ENCODE measurements around the gene CEACAM7. TPM values are rescaled to one million over a fixed set of nuclear protein-coding genes. Genes with fewer than 3 reads are reported as not detected.

Gene CEACAM7
- total RNA-seq, 5 donors from 2014 or later (not counting 1 experiment from before 2014, with no cell fraction given) = not detected

- H3K9me3 Mint-ChIP-seq = peaks cover 0 to 5% (median 0%) of the 10 kb centered on the region in 3 donors
- peak overlapping the region; percentile 10 to 95 for H3K27ac Mint-ChIP-seq
- H3K27me3 Mint-ChIP-seq = peaks cover 34 to 48% of the 10 kb centered on the region in 2 donors
- no peak for DNase-seq
- peaks cover 4% of the 10 kb centered on the region for H3K36me3 Mint-ChIP-seq
- no peaks in the 10 kb centered on the region for H3K9me3 ChIP-seq
- ATAC-seq (replicated peaks in 1 of 4) = no peak
- ChIA-PET CTCF (no interaction called here), POLR2A (no interaction called here)
- WGBS (ENCODE audit: insufficient coverage) = no CpG with 5 or more reads among the region's 2 CpGs
- peaks cover 25 to 36% (median 35%) of the 10 kb centered on the region in 3 donors for H3K4me1 Mint-ChIP-seq
- H3K4me3 Mint-ChIP-seq = no peak overlapping the region
- H3K36me3 ChIP-seq (ENCODE audit: control insufficient read depth in 2 of 2, extremely low read depth in 1 of 2, insufficient read depth in 1 of 2, low read length in 1 of 2) = no peaks in the 10 kb centered on the region
- H3K27me3 ChIP-seq (replicated peaks in 1 of 2; ENCODE audit: control insufficient read depth in 2 of 2, extremely low read depth in 1 of 2, insufficient read depth in 2 of 2, low read length in 1 of 2) = peaks cover 0 to 16% of the 10 kb centered on the region in 2 experiments
- H3K4me3 ChIP-seq (ENCODE audit: control insufficient read depth in 1 of 2, extremely low read depth in 1 of 2, low read length in 1 of 2) = no peak overlapping the region
- H3K4me1 ChIP-seq (ENCODE audit: control insufficient read depth in 1 of 2, extremely low read depth in 1 of 2, insufficient read depth in 2 of 2, low read length in 2 of 2) = peaks cover 0 to 26% of the 10 kb centered on the region in 2 experiments
- no peak overlapping the region for H3K27ac ChIP-seq (ENCODE audit: low read length)
These were observed 50.6 kb downstream of the CEACAM7 start for GRCh38 chr19:41637484-41637883.

- H3K27ac Mint-ChIP-seq = no peak overlapping the region
- H3K4me3 Mint-ChIP-seq = no peak overlapping the region
- no peaks in the 10 kb centered on the region for H3K4me1 ChIP-seq (ENCODE audit: control insufficient read depth in 1 of 2, extremely low read depth in 1 of 2, insufficient read depth in 2 of 2, low read length in 2 of 2)
- WGBS (ENCODE audit: insufficient coverage) = 40% methylated on average over 4 of the region's 8 CpGs
- H3K27ac ChIP-seq (ENCODE audit: low read length) = no peak overlapping the region
- H3K9me3 ChIP-seq = no peaks in the 10 kb centered on the region
- H3K9me3 Mint-ChIP-seq = peaks cover 5 to 16% (median 6%) of the 10 kb centered on the region in 3 donors
- peaks cover 0 to 47% of the 10 kb centered on the region in 2 experiments for H3K27me3 ChIP-seq (replicated peaks in 1 of 2; ENCODE audit: control insufficient read depth in 2 of 2, extremely low read depth in 1 of 2, insufficient read depth in 2 of 2, low read length in 1 of 2)
- DNase-seq (no peak), ATAC-seq (replicated peaks in 1 of 4) (no peak)
- no peaks in the 10 kb centered on the region for H3K36me3 Mint-ChIP-seq
- no peaks in the 10 kb centered on the region for H3K4me1 Mint-ChIP-seq
- ChIA-PET CTCF (no interaction called here), POLR2A (no interaction called here)
- peaks cover 27 to 33% of the 10 kb centered on the region in 2 donors for H3K27me3 Mint-ChIP-seq
- H3K4me3 ChIP-seq (ENCODE audit: control insufficient read depth in 1 of 2, extremely low read depth in 1 of 2, low read length in 1 of 2) = no peak overlapping the region
- no peaks in the 10 kb centered on the region for H3K36me3 ChIP-seq (ENCODE audit: control insufficient read depth in 2 of 2, extremely low read depth in 1 of 2, insufficient read depth in 1 of 2, low read length in 1 of 2)
These were observed 59.9 kb downstream of the CEACAM7 start for GRCh38 chr19:41627966-41628675.

- Mint-ChIP-seq H3K4me1 (no peaks in the 10 kb centered on the region), H3K36me3 (no peaks in the 10 kb centered on the region), H3K9me3 (peaks cover 5 to 16% (median 6%) of the 10 kb centered on the region in 3 donors), H3K27ac (peak within 1 kb of the TSS; percentile 6 to 31), H3K4me3 (no peak within 1 kb of the TSS), H3K27me3 (peaks cover 32 to 37% of the 10 kb centered on the region in 2 donors)
- Histone ChIP-seq H3K4me1 (ENCODE audit: control insufficient read depth in 1 of 2, extremely low read depth in 1 of 2, insufficient read depth in 2 of 2, low read length in 2 of 2) (no peaks in the 10 kb centered on the region), H3K9me3 (no peaks in the 10 kb centered on the region), H3K27ac (ENCODE audit: low read length) (no peak within 1 kb of the TSS), H3K4me3 (ENCODE audit: control insufficient read depth in 1 of 2, extremely low read depth in 1 of 2, low read length in 1 of 2) (no peak within 1 kb of the TSS), H3K36me3 (ENCODE audit: control insufficient read depth in 2 of 2, extremely low read depth in 1 of 2, insufficient read depth in 1 of 2, low read length in 1 of 2) (no peaks in the 10 kb centered on the region), H3K27me3 (replicated peaks in 1 of 2; ENCODE audit: control insufficient read depth in 2 of 2, extremely low read depth in 1 of 2, insufficient read depth in 2 of 2, low read length in 1 of 2) (peaks cover 0 to 41% of the 10 kb centered on the region in 2 experiments)
- no peak for ATAC-seq (replicated peaks in 1 of 4)
- ChIA-PET POLR2A (no interaction called here), CTCF (interaction anchor here in 1 of 2 donors (0.6 kb wide), 1 partner anchor 15 kb away, joined by 3 read pairs; no protein-coding TSS in a partner anchor)
- 12% methylated on average over 6 of the region's 7 CpGs for WGBS (ENCODE audit: insufficient coverage)
- peak in 1 of 35 experiments; percentile 29 for DNase-seq
These were observed 61.2 kb downstream of the CEACAM7 start, which contains the start of gene CEACAM4 for GRCh38 chr19:41626877-41627276. TSS of gene CEACAM4 (minus strand) at chr19:41627074. CDS start at chr19:41626963, 111 bp downstream.

- H3K9me3 Mint-ChIP-seq = peaks cover 4 to 12% (median 6%) of the 10 kb centered on the region in 3 donors
- peak overlapping the region in 1 of 2 donors; percentile 31 for H3K27ac Mint-ChIP-seq
- no peaks in the 10 kb centered on the region for H3K36me3 ChIP-seq (ENCODE audit: control insufficient read depth in 2 of 2, extremely low read depth in 1 of 2, insufficient read depth in 1 of 2, low read length in 1 of 2)
- no peaks in the 10 kb centered on the region for H3K4me1 ChIP-seq (ENCODE audit: control insufficient read depth in 1 of 2, extremely low read depth in 1 of 2, insufficient read depth in 2 of 2, low read length in 2 of 2)
- no peak overlapping the region for H3K4me3 ChIP-seq (ENCODE audit: control insufficient read depth in 1 of 2, extremely low read depth in 1 of 2, low read length in 1 of 2)
- peaks cover 0 to 45% of the 10 kb centered on the region in 2 experiments for H3K27me3 ChIP-seq (replicated peaks in 1 of 2; ENCODE audit: control insufficient read depth in 2 of 2, extremely low read depth in 1 of 2, insufficient read depth in 2 of 2, low read length in 1 of 2)
- no peak overlapping the region for H3K27ac ChIP-seq (ENCODE audit: low read length)
- CTCF ChIA-PET = interaction anchor here in 1 of 2 donors (0.6 kb wide), 1 partner anchor 16 kb away, joined by 3 read pairs; no protein-coding TSS in a partner anchor
- H3K36me3 Mint-ChIP-seq = no peaks in the 10 kb centered on the region
- POLR2A ChIA-PET = no interaction called here
- H3K9me3 ChIP-seq = no peaks in the 10 kb centered on the region
- ATAC-seq (replicated peaks in 1 of 4) (no peak), DNase-seq (no peak)
- no peak overlapping the region for H3K4me3 Mint-ChIP-seq
- H3K4me1 Mint-ChIP-seq = no peaks in the 10 kb centered on the region
- 50% methylated on average over 3 of the region's 3 CpGs for WGBS (ENCODE audit: insufficient coverage)
- peaks cover 30 to 37% of the 10 kb centered on the region in 2 donors for H3K27me3 Mint-ChIP-seq
These were observed 61.8 kb downstream of the CEACAM7 start for GRCh38 chr19:41626278-41626677.

- H3K27me3 Mint-ChIP-seq = peaks cover 33 to 38% of the 10 kb centered on the region in 2 donors
- Histone ChIP-seq H3K4me3 (ENCODE audit: control insufficient read depth in 1 of 2, extremely low read depth in 1 of 2, low read length in 1 of 2) (no peak overlapping the region), H3K27me3 (replicated peaks in 1 of 2; ENCODE audit: control insufficient read depth in 2 of 2, extremely low read depth in 1 of 2, insufficient read depth in 2 of 2, low read length in 1 of 2) (peaks cover 0 to 57% of the 10 kb centered on the region in 2 experiments), H3K4me1 (ENCODE audit: control insufficient read depth in 1 of 2, extremely low read depth in 1 of 2, insufficient read depth in 2 of 2, low read length in 2 of 2) (no peaks in the 10 kb centered on the region), H3K27ac (ENCODE audit: low read length) (no peak overlapping the region), H3K9me3 (no peaks in the 10 kb centered on the region), H3K36me3 (ENCODE audit: control insufficient read depth in 2 of 2, extremely low read depth in 1 of 2, insufficient read depth in 1 of 2, low read length in 1 of 2) (no peaks in the 10 kb centered on the region)
- no peak for ATAC-seq (replicated peaks in 1 of 4)
- H3K9me3 Mint-ChIP-seq = peaks cover 0 to under 1% (median under 1%) of the 10 kb centered on the region in 3 donors
- ChIA-PET POLR2A (no interaction called here), CTCF (interaction anchor here in 1 of 2 donors (0.6 kb wide), 1 partner anchor 1320 kb away, joined by 4 read pairs; no protein-coding TSS in a partner anchor)
- H3K36me3 Mint-ChIP-seq = no peaks in the 10 kb centered on the region
- H3K4me1 Mint-ChIP-seq = no peaks in the 10 kb centered on the region
- no peak overlapping the region for H3K4me3 Mint-ChIP-seq
- 74% methylated on average over 4 of the region's 4 CpGs for WGBS (ENCODE audit: insufficient coverage)
- H3K27ac Mint-ChIP-seq = no peak overlapping the region
- DNase-seq = no peak
These were observed 63.1 kb downstream of the CEACAM7 start for GRCh38 chr19:41624937-41625336.

- peaks cover 0 to 61% of the 10 kb centered on the region in 2 experiments for H3K27me3 ChIP-seq (replicated peaks in 1 of 2; ENCODE audit: control insufficient read depth in 2 of 2, extremely low read depth in 1 of 2, insufficient read depth in 2 of 2, low read length in 1 of 2)
- Mint-ChIP-seq H3K9me3 (no peaks in the 10 kb centered on the region), H3K27ac (no peak overlapping the region), H3K4me1 (no peaks in the 10 kb centered on the region), H3K36me3 (no peaks in the 10 kb centered on the region), H3K27me3 (peaks cover 31 to 38% of the 10 kb centered on the region in 2 donors), H3K4me3 (no peak overlapping the region)
- no peak overlapping the region for H3K4me3 ChIP-seq (ENCODE audit: control insufficient read depth in 1 of 2, extremely low read depth in 1 of 2, low read length in 1 of 2)
- no peak for ATAC-seq (replicated peaks in 1 of 4)
- no peaks in the 10 kb centered on the region for H3K9me3 ChIP-seq
- H3K27ac ChIP-seq (ENCODE audit: low read length) = no peak overlapping the region
- ChIA-PET CTCF (interaction anchor here in 1 of 2 donors (0.6 kb wide), 1 partner anchor 1319 kb away, joined by 4 read pairs; no protein-coding TSS in a partner anchor), POLR2A (no interaction called here)
- no peaks in the 10 kb centered on the region for H3K4me1 ChIP-seq (ENCODE audit: control insufficient read depth in 1 of 2, extremely low read depth in 1 of 2, insufficient read depth in 2 of 2, low read length in 2 of 2)
- no peak for DNase-seq
- H3K36me3 ChIP-seq (ENCODE audit: control insufficient read depth in 2 of 2, extremely low read depth in 1 of 2, insufficient read depth in 1 of 2, low read length in 1 of 2) = no peaks in the 10 kb centered on the region
- WGBS (ENCODE audit: insufficient coverage) = 58% methylated on average over 4 of the region's 7 CpGs
These were observed 63.6 kb downstream of the CEACAM7 start for GRCh38 chr19:41624515-41624914.

Measured in T-cell (primary cell).